SH-SY5Y (cell line): ENCODE data around the gene PAK6.

Experiments used
- GATA2 ChIP-seq: IDR thresholded peaks from 2 replicates; pipeline ENCODE4 v1.6.1; 2011; ENCODE audit warnings: mild to moderate bottlenecking, low read depth, low read length
- GATA3 ChIP-seq: IDR thresholded peaks from 2 replicates; pipeline ENCODE4 v1.6.1; 2011; ENCODE audit warnings: low read depth, mild to moderate bottlenecking, low read length, moderate library complexity

GRCh38 chr15:40320931-40321371, 82.1 kb downstream of the PAK6 start:
- TF ChIP-seq GATA3 (no peak), GATA2 (no peak)
